Testis (tissue), 3 donors: ENCODE data around the gene HOPX. TPM values are rescaled to one million over a fixed set of nuclear protein-coding genes. Genes with fewer than 3 reads are reported as not detected.
"Not testable (repeated sequence)": the region's sequence is repeated elsewhere in the genome, so short reads cannot be mapped to it uniquely, and the experiment has no call there.

ENCODE experiments used
- DNase-seq: peaks from one replicate; pipeline ENCODE4 v3.0.0-alpha.2; 2019
- H3K27ac ChIP-seq, 2 donors: fragments of 200-600 bp; sonication (generic); one replicate each; pipeline ENCODE4 v1.5.1; 2019
- H3K27me3 ChIP-seq: fragments of 200-600 bp; sonication (generic); one replicate; pipeline ENCODE4 v1.5.1; 2019
- H3K36me3 ChIP-seq: fragments of 200-600 bp; sonication (generic); one replicate; pipeline ENCODE4 v1.5.1; 2017; ENCODE audit warnings: low read depth; ENCODE audit errors: missing control alignments
- H3K4me1 ChIP-seq: fragments of 200-600 bp; sonication (generic); one replicate; pipeline ENCODE4 v1.5.1; 2019
- H3K4me3 ChIP-seq, 2 donors: fragments of 200-600 bp; sonication (generic); one replicate each; pipeline ENCODE4 v1.5.1; 2017 to 2019
- H3K9me3 ChIP-seq: fragments of 200-600 bp; sonication (generic); one replicate; pipeline ENCODE4 v1.5.1; 2017
- POLR2A ChIP-seq: fragments of 450-650 bp; IDR thresholded peaks from one replicate; pipeline ENCODE4 v1.6.1; 2017; ENCODE audit warnings: antibody characterized with exemption, mild to moderate bottlenecking, moderate library complexity
- WGBS, 2 donors: methylation state at CpG; one replicate each; pipeline ENCODE4 v1.1.5; 2018; 5-methylcytosine and 5-hydroxymethylcytosine counted together
- intact Hi-C: fragments of 100-400 bp; cut with DNase I; formaldehyde crosslinking; loops from one replicate; pipeline ENCODE4 v1.15.1; 2023; ENCODE audit warnings: low total_unique reads
- polyA plus RNA-seq: library from polyadenylated mRNA; stranded (reverse); fragments of 350-450 nt; fragmentation: Illumina TruSeq; extraction: RNeasy Lipid Tissue Mini Kit (QIAGEN cat#74804); gene quantifications from one replicate; pipeline ENCODE4 v1.2.3, GENCODE V29; 2014; ENCODE audit warnings: low read depth, low replicate concordance; ENCODE audit not compliant: insufficient read depth
- total RNA-seq, 2 donors: library from RNA; depleted of rRNA; stranded (reverse); fragments of >200 nt; gene quantifications; one replicate each; pipeline ENCODE4 v1.2.3, GENCODE V29; 2016
- TF ChIP-seq, protein P1 (sequence below), 3 experiments: fragments of 450-650 bp in 2 of 3; fragments of 200-600 bp in 1 of 3; sonication (generic) in 1 of 3; IDR thresholded peaks; one replicate each; pipeline ENCODE4 v1.5.1; 2016 to 2019; ENCODE audit warnings: antibody characterized with exemption in 3 of 3, mild to moderate bottlenecking in 2 of 3, moderate library complexity in 1 of 3

Gene HOPX
- total and polyA plus RNA-seq, 3 donors from 2014 or later, result 102 to 158 (median 141) TPM

DNA sequence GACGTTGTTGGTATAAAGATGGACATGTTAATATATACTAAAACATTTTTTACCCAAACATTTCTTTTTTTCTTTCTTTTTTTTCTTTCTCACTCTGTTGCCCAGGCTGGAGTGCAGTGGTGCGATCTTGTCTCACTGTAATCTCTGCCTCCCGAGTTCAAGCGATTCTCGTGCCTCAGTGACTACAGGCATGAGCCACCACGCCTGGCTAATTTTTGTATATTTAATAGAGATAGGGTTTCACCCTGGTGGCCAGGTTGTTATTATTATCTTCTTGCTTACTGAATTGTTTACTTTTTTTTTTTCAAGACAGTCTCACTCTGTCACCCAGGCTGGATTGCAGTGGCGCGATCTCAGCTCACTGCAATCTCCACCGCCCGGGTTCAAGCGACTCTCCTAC lies 68.8 kb downstream of the HOPX start:
- DNase-seq, result no peak
- WGBS, 2 donors, result 91 to 94% methylated on average over 11 of the region's 11 CpGs
- intact Hi-C loops, result no loop called here

DNA sequence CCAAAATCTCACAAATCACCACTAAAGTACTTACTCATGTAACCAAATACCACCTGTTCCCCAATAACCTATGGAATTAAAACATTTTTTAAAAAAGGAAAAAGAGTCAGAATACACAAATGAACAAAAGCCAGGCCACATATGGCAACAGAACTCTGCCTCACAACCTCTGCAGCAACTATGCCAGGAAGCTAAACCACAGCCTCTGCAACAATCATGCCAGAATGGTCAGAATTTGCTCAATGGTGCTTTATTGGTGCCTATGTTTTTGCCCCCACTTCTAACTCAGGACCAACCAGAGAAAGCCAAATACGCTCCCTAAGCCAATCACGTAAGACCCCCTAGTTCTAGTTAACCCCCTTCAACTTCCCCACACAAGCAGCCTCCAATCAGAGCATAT lies 69.6 kb downstream of the HOPX start:
- Histone ChIP-seq H3K27ac (no peak overlapping the region), H3K4me1 (no peaks in the 10 kb centered on the region), H3K9me3 (no peaks in the 10 kb centered on the region), H3K4me3 (no peak overlapping the region), H3K27me3 (no peaks in the 10 kb centered on the region), H3K36me3 (no peaks in the 10 kb centered on the region)
- intact Hi-C loops, result no loop called here
- no peak for TF ChIP-seq POLR2A
- TF ChIP-seq, protein P1, sequence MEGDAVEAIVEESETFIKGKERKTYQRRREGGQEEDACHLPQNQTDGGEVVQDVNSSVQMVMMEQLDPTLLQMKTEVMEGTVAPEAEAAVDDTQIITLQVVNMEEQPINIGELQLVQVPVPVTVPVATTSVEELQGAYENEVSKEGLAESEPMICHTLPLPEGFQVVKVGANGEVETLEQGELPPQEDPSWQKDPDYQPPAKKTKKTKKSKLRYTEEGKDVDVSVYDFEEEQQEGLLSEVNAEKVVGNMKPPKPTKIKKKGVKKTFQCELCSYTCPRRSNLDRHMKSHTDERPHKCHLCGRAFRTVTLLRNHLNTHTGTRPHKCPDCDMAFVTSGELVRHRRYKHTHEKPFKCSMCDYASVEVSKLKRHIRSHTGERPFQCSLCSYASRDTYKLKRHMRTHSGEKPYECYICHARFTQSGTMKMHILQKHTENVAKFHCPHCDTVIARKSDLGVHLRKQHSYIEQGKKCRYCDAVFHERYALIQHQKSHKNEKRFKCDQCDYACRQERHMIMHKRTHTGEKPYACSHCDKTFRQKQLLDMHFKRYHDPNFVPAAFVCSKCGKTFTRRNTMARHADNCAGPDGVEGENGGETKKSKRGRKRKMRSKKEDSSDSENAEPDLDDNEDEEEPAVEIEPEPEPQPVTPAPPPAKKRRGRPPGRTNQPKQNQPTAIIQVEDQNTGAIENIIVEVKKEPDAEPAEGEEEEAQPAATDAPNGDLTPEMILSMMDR (IDR thresholded peaks at IDR 0.05), result no peak
- 61 to 85% methylated on average over 2 of the region's 2 CpGs for WGBS, 2 donors
- DNase-seq, result no peak

More for the DNA sequence above, 68.8 kb downstream of the HOPX start:
- no peak for TF ChIP-seq POLR2A
- TF ChIP-seq, protein P1 (IDR thresholded peaks at IDR 0.05), result no peak
- H3K27ac ChIP-seq, result no peak overlapping the region
- no peak overlapping the region for H3K4me3 ChIP-seq
- no peaks in the 10 kb centered on the region for H3K27me3 ChIP-seq
- H3K4me1 ChIP-seq, result no peaks in the 10 kb centered on the region
- H3K9me3 ChIP-seq, result no peaks in the 10 kb centered on the region
- H3K36me3 ChIP-seq, result no peaks in the 10 kb centered on the region

DNA sequence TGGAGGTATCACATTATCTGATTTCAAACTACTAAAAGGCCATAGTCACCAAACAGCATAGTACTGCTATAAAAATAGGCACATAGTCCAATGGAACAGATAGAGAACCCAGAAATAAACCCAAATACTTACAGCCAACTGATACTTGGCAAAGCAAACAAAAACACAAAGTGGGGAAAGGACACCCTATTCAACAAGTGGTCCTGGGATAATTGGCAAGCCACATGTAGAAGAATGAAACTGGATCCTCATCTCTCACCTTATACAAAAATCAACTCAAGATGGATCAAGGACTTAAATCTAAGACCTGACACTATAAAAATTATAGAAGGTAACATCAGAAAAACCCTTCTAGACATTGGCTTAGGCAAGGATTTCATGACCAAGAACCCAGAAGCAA lies 70.9 kb downstream of the HOPX start:
- H3K4me1 ChIP-seq, H3K36me3 ChIP-seq, H3K27me3 ChIP-seq, H3K9me3 ChIP-seq, intact Hi-C loops, DNase-seq, H3K4me3 ChIP-seq, H3K27ac ChIP-seq: not testable (repeated sequence)

DNA sequence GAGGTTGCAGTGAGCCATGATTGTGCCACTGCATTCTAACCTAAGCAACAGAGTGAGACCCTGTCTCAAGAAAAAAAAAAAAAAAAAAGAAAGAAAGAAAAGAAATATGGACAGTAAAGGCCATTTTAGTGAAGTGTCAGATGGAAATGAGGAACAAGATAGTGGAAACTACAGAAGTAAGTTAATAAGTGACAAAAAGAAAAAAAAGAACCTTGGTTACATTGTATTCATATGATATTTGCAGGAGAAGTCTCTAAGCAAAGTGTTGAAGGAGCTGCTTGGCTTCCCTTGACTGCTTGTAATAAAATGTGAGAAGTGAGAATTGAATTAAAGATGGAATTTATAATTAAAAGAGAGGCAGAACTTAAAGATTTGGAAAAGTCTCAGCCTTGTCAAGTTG lies 73.2 kb downstream of the HOPX start:
- no peak for DNase-seq
- intact Hi-C loops, result no loop called here
- no peak for TF ChIP-seq POLR2A
- TF ChIP-seq, protein P1 (IDR thresholded peaks at IDR 0.05), result no peak
- H3K27me3 ChIP-seq, result no peaks in the 10 kb centered on the region
- no peaks in the 10 kb centered on the region for H3K4me1 ChIP-seq
- no peaks in the 10 kb centered on the region for H3K36me3 ChIP-seq
- H3K4me3 ChIP-seq, result no peak overlapping the region
- H3K27ac ChIP-seq, result no peak overlapping the region
- no peaks in the 10 kb centered on the region for H3K9me3 ChIP-seq

DNA sequence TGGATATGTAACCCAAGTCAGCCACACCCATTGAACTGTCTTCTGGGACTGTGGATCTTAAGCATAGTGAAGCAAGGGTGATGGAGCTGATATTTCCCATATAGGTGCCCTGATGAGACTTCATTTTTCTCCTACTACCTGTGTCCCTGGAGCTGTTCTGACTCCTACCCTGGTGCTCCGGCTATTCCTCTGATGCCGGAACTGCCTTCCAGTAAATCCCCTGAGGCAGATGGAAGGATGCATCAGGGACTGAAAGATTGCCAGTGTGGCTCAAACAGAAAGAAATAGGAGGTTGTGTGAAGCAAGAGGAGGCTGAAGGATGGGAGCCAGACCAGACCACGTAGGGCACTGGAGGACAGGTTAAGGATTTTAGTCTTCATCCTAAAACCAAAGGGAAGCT lies 74.7 kb downstream of the HOPX start:
- no peaks in the 10 kb centered on the region for H3K4me1 ChIP-seq
- no peaks in the 10 kb centered on the region for H3K9me3 ChIP-seq
- no peak for TF ChIP-seq POLR2A
- TF ChIP-seq, protein P1 (IDR thresholded peaks at IDR 0.05), result no peak
- no peaks in the 10 kb centered on the region for H3K27me3 ChIP-seq
- no peaks in the 10 kb centered on the region for H3K36me3 ChIP-seq
- no peak overlapping the region for H3K27ac ChIP-seq
- no peak for DNase-seq
- 72 to 80% methylated on average over 3 of the region's 3 CpGs for WGBS, 2 donors
- no peak overlapping the region for H3K4me3 ChIP-seq
- intact Hi-C loops, result no loop called here

DNA sequence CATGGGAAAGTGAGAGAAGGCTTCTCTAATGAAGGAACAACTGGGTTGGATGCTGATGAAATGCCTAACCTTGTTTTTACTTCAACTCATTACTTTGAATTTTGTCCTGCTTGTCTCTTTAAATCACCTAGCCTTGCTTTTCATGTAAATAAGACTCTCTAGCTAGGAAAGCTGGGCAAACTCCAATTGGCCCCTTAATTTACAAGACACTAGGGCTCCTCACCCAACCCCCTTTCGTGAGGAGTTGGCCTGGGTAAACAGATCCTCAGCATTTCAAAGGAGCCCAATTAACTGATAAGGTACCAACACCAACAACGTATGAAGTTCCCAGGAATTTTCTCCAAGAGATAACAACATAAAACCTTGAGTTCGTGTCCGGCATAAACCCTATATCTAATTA lies 75.6 kb downstream of the HOPX start:
- intact Hi-C loops, H3K36me3 ChIP-seq, H3K27ac ChIP-seq, H3K9me3 ChIP-seq, H3K4me1 ChIP-seq, DNase-seq, H3K4me3 ChIP-seq, H3K27me3 ChIP-seq: not testable (repeated sequence)
- 41 to 79% methylated on average over 4 of the region's 4 CpGs for WGBS, 2 donors
